Measurements from ENCODE around the gene KRTCAP3. TPM values are rescaled to one million over a fixed set of nuclear protein-coding genes. Genes with fewer than 3 reads are reported as not detected.

The KRTCAP3 gene
- total RNA-seq, 1 donor, result not detected

GRCh38 chr2:27442920-27443282, 720 bp downstream of the KRTCAP3 start:
- no peak for TF ChIP-seq CTCF (IDR thresholded peaks at IDR 0.05; ENCODE audit: insufficient read depth, low read depth, low read length)
- no peak for DNase-seq (ENCODE audit: low read depth)
- no peak overlapping the region for H3K4me3 ChIP-seq (ENCODE audit: low read depth, low read length)

GRCh38 chr2:27445155-27445554, 3.0 kb downstream of the KRTCAP3 start:
- no peak for TF ChIP-seq CTCF (IDR thresholded peaks at IDR 0.05; ENCODE audit: insufficient read depth, low read depth, low read length)
- DNase-seq (ENCODE audit: low read depth), result no peak
- no peak overlapping the region for H3K4me3 ChIP-seq (ENCODE audit: low read depth, low read length)

- no peak for DNase-seq (ENCODE audit: low read depth)
- no peak for TF ChIP-seq CTCF (IDR thresholded peaks at IDR 0.05; ENCODE audit: insufficient read depth, low read depth, low read length)
- H3K4me3 ChIP-seq (ENCODE audit: low read depth, low read length), result no peak overlapping the region
Observed at GRCh38 chr2:27445615-27446014, 3.4 kb downstream of the KRTCAP3 start.

GRCh38 chr2:27446057-27446456, 3.9 kb downstream of the KRTCAP3 start:
- no peak for TF ChIP-seq CTCF (IDR thresholded peaks at IDR 0.05; ENCODE audit: insufficient read depth, low read depth, low read length)
- DNase-seq (ENCODE audit: low read depth), result no peak
- H3K4me3 ChIP-seq (ENCODE audit: low read depth, low read length), result no peak overlapping the region

GRCh38 chr2:27448381-27448780, 6.2 kb downstream of the KRTCAP3 start:
- TF ChIP-seq CTCF (IDR thresholded peaks at IDR 0.05; ENCODE audit: insufficient read depth, low read depth, low read length), result no peak
- DNase-seq (ENCODE audit: low read depth), result no peak
- no peak overlapping the region for H3K4me3 ChIP-seq (ENCODE audit: low read depth, low read length)

- H3K4me3 ChIP-seq (ENCODE audit: low read depth, low read length), result no peak overlapping the region
- DNase-seq (ENCODE audit: low read depth), result no peak
- TF ChIP-seq CTCF (IDR thresholded peaks at IDR 0.05; ENCODE audit: insufficient read depth, low read depth, low read length), result no peak
Observed at GRCh38 chr2:27451095-27451494, 8.9 kb downstream of the KRTCAP3 start.

GRCh38 chr2:27453968-27454367, 11.8 kb downstream of the KRTCAP3 start:
- no peak for DNase-seq (ENCODE audit: low read depth)
- H3K4me3 ChIP-seq (ENCODE audit: low read depth, low read length), result no peak overlapping the region
- no peak for TF ChIP-seq CTCF (IDR thresholded peaks at IDR 0.05; ENCODE audit: insufficient read depth, low read depth, low read length)

Measured in fibroblast of villous mesenchyme (primary cell).